B cell (primary cell): ENCODE results near the gene SMURF1. TPM values are rescaled to one million over a fixed set of nuclear protein-coding genes. Genes with fewer than 3 reads are reported as not detected.

ENCODE experiments used
- ATAC-seq: fragments of 200-7000 bp; cut with Tn5 transposase; one replicate; pipeline ENCODE4 v1.10.0; 2021; ENCODE audit warnings: low read depth, mild to moderate bottlenecking, moderate number of reproducible peaks, moderate library complexity
- CTCF ChIA-PET: fragments of 350-600 bp; sonication (Branson Sonifier 250); formaldehyde crosslinking; loops from one replicate; lab custom pipeline; 2021; ENCODE audit warnings: antibody characterized with exemption, inconsistent platforms; lab: Charles Lee
- POLR2A ChIA-PET: fragments of 350-600 bp; sonication (Branson Sonifier 250); formaldehyde crosslinking; loops from one replicate; lab custom pipeline; 2021; ENCODE audit warnings: antibody characterized with exemption; lab: Charles Lee
- DNase-seq: peaks from one replicate; pipeline ENCODE4 v3.0.0; 2013
- H2AFZ ChIP-seq: 2 replicates; pipeline ENCODE4 v1.6.1; 2012; ENCODE audit warnings: mild to moderate bottlenecking, low read depth, low read length; ENCODE audit not compliant: insufficient read depth, poor library complexity, severe bottlenecking
- H3K27ac ChIP-seq, 2 donors: 1 replicate in 1 of 2; 2 replicates in 1 of 2; pipeline ENCODE4 v1.5.1; 2012 to 2013; ENCODE audit warnings: low read length in 2 of 2, mild to moderate bottlenecking in 2 of 2, moderate library complexity in 1 of 2
- H3K27me3 ChIP-seq, 4 experiments: fragments of 200-600 bp in 1 of 4; sonication (generic) in 1 of 4; replicated peaks in 1 of 4; 1 replicate in 2 of 4; 2 replicates in 2 of 4; pipeline versions ENCODE4 v1.6.1 to v1.7.0; 2013 to 2016; ENCODE audit warnings: low read length in 3 of 4, mild to moderate bottlenecking in 2 of 4, mixed read lengths in 1 of 4, moderate library complexity in 1 of 4; ENCODE audit not compliant: insufficient read depth in 4 of 4, control insufficient read depth in 3 of 4; ENCODE audit errors: control extremely low read depth in 1 of 4
- H3K36me3 ChIP-seq, 2 experiments: replicated peaks in 1 of 2; 1 replicate in 1 of 2; 2 replicates in 1 of 2; pipeline versions ENCODE4 v1.6.1 to v1.7.1; 2013; ENCODE audit warnings: low read length in 1 of 2; ENCODE audit not compliant: insufficient read depth in 2 of 2, control insufficient read depth in 1 of 2; ENCODE audit errors: control extremely low read depth in 1 of 2, extremely low read depth in 1 of 2
- H3K4me1 ChIP-seq, 2 donors: fragments of 200-600 bp in 1 of 2; sonication (generic) in 1 of 2; 1 replicate in 1 of 2; 2 replicates in 1 of 2; pipeline versions ENCODE4 v1.5.1 to v1.6.1; 2013 to 2017; ENCODE audit warnings: low read length in 2 of 2; ENCODE audit not compliant: control insufficient read depth in 2 of 2, insufficient read depth in 2 of 2
- H3K4me2 ChIP-seq: replicated peaks from 2 replicates; pipeline ENCODE3; 2012; ENCODE audit warnings: mild to moderate bottlenecking, low read depth, low read length; ENCODE audit not compliant: poor library complexity, severe bottlenecking
- H3K4me3 ChIP-seq, 5 experiments: fragments of 200-600 bp in 1 of 5; sonication (generic) in 1 of 5; 1 replicate in 3 of 5; 2 replicates in 2 of 5; pipeline versions ENCODE4 v1.5.1 to v1.7.0; 2011 to 2016; ENCODE audit warnings: low read length in 4 of 5, mild to moderate bottlenecking in 4 of 5, low read depth in 2 of 5, control low read depth in 1 of 5, moderate library complexity in 1 of 5; ENCODE audit not compliant: insufficient read depth in 1 of 5; ENCODE audit errors: control extremely low read depth in 1 of 5, extremely low read depth in 1 of 5
- H3K79me2 ChIP-seq: fragments of 200-600 bp; sonication (generic); one replicate; pipeline ENCODE4 v1.6.0; 2016; ENCODE audit warnings: low read length; ENCODE audit not compliant: control insufficient read depth, insufficient read depth
- H3K9ac ChIP-seq: fragments of 200-600 bp; sonication (generic); 2 replicates; pipeline ENCODE4 v1.6.1; 2017; ENCODE audit warnings: mild to moderate bottlenecking, low read length, moderate library complexity
- H3K9me3 ChIP-seq, 3 donors: one replicate each; pipeline versions ENCODE4 v1.6.1 to v1.7.1; 2013; ENCODE audit warnings: low read length in 2 of 3; ENCODE audit not compliant: control insufficient read depth in 2 of 3, insufficient read depth in 1 of 3; ENCODE audit errors: control extremely low read depth in 1 of 3
- H4K20me1 ChIP-seq: 2 replicates; pipeline ENCODE4 v1.6.0; 2012; ENCODE audit warnings: mild to moderate bottlenecking, low read length; ENCODE audit not compliant: insufficient read depth, control insufficient read depth, poor library complexity, severe bottlenecking
- H3K27ac Mint-ChIP-seq: one replicate; pipeline ENCODE4 v1.8.0; 2021; ENCODE audit warnings: mixed read lengths
- H3K27me3 Mint-ChIP-seq: one replicate; pipeline ENCODE4 v1.8.0; 2021; ENCODE audit warnings: mixed read lengths
- H3K4me1 Mint-ChIP-seq: one replicate; pipeline ENCODE4 v1.8.0; 2021; ENCODE audit warnings: mixed read lengths
- H3K4me3 Mint-ChIP-seq: one replicate; pipeline ENCODE4 v1.8.0; 2021; ENCODE audit warnings: mixed read lengths
- H3K9me3 Mint-ChIP-seq: one replicate; pipeline ENCODE4 v1.8.0; 2022; ENCODE audit warnings: mixed read lengths; ENCODE audit not compliant: insufficient read depth
- CTCF ChIP-seq: fragments of 200-600 bp; IDR thresholded peaks from one replicate; pipeline ENCODE4 v1.8.0; 2022; ENCODE audit warnings: antibody characterized with exemption, mild to moderate bottlenecking
- EZH2 ChIP-seq: IDR thresholded peaks from 2 replicates; pipeline ENCODE4 v1.6.1; 2012; ENCODE audit warnings: borderline replicate concordance, low read depth, mild to moderate bottlenecking, moderate library complexity, low read length; ENCODE audit not compliant: insufficient read depth, poor library complexity, severe bottlenecking
- WGBS: methylation state at CpG from one replicate; pipeline ENCODE4 v1.1.5; 2013; ENCODE audit warnings: missing lambda C conversion rate; ENCODE audit not compliant: insufficient coverage; 5-methylcytosine and 5-hydroxymethylcytosine counted together
- intact Hi-C: fragments of 100-400 bp; cut with micrococcal nuclease; formaldehyde crosslinking; loops from one replicate; pipeline ENCODE4 v1.10.0; 2022
- polyA plus RNA-seq: library from polyadenylated mRNA; depleted of rRNA; stranded (reverse); fragments of >200 nt; gene quantifications from 2 replicates; pipeline ENCODE4 v1.2.3, GENCODE V29; 2012
- total RNA-seq, 2 donors: library from RNA; stranded (reverse); fragments of 120-200 nt in 1 of 2; gene quantifications; 1 replicate in 1 of 2; 2 replicates in 1 of 2; pipeline versions ENCODE4 v1.2.3 to v1.2.4, GENCODE V29; 2013 to 2022

Gene SMURF1
- total and polyA plus RNA-seq, 2 donors (not counting 1 experiment from before 2014, with no cell fraction given): 7.5 to 28.6 TPM

- no peak overlapping the region for H3K27ac ChIP-seq
- peaks cover 0 to 73% of the 10 kb centered on the region in 2 experiments for H3K36me3 ChIP-seq
- no peaks in the 10 kb centered on the region for H4K20me1 ChIP-seq
- no peaks in the 10 kb centered on the region for H3K4me1 ChIP-seq
- Mint-ChIP-seq H3K27me3 (no peaks in the 10 kb centered on the region), H3K4me3 (no peak overlapping the region), H3K9me3 (no peaks in the 10 kb centered on the region), H3K27ac (no peak overlapping the region), H3K4me1 (peaks cover 7% of the 10 kb centered on the region)
- CTCF ChIA-PET: no interaction called here
- H3K79me2 ChIP-seq: no peaks in the 10 kb centered on the region
- no peak overlapping the region for H3K4me3 ChIP-seq
- POLR2A ChIA-PET: no interaction called here
- H2AFZ ChIP-seq: no peak overlapping the region
- 95% methylated on average over 23 of the region's 23 CpGs for WGBS
- H3K9me3 ChIP-seq: no peaks in the 10 kb centered on the region
- intact Hi-C loops: no loop called here
- ATAC-seq (no peak), DNase-seq (no peak)
- H3K9ac ChIP-seq: no peak overlapping the region
- TF ChIP-seq EZH2: no peak
- TF ChIP-seq CTCF: no peak
- no peak overlapping the region for H3K4me2 ChIP-seq
- no peaks in the 10 kb centered on the region for H3K27me3 ChIP-seq
Observed at GRCh38 chr7:99008181-99008631, 135.7 kb downstream of the SMURF1 start.

- H3K27me3 Mint-ChIP-seq: no peaks in the 10 kb centered on the region
- Histone ChIP-seq H3K4me3 (no peak overlapping the region), H3K36me3 (peaks cover 0 to 73% of the 10 kb centered on the region in 2 experiments), H3K4me1 (no peaks in the 10 kb centered on the region), H3K4me2 (no peak overlapping the region), H2AFZ (no peak overlapping the region), H3K27me3 (no peaks in the 10 kb centered on the region), H3K79me2 (no peaks in the 10 kb centered on the region), H3K27ac (no peak overlapping the region), H3K9me3 (no peaks in the 10 kb centered on the region), H3K9ac (no peak overlapping the region), H4K20me1 (no peaks in the 10 kb centered on the region)
- no peak for DNase-seq
- CTCF ChIA-PET: no interaction called here
- H3K27ac Mint-ChIP-seq: no peak overlapping the region
- peaks cover 7% of the 10 kb centered on the region for H3K4me1 Mint-ChIP-seq
- intact Hi-C loops: no loop called here
- WGBS: 96% methylated on average over 8 of the region's 11 CpGs
- no peak for TF ChIP-seq CTCF
- no peak for TF ChIP-seq EZH2
- ATAC-seq: no peak
- no peaks in the 10 kb centered on the region for H3K9me3 Mint-ChIP-seq
- POLR2A ChIA-PET: no interaction called here
- H3K4me3 Mint-ChIP-seq: no peak overlapping the region
Observed at GRCh38 chr7:99006739-99007424, 137.0 kb downstream of the SMURF1 start.
